Subcutaneous abdominal adipose tissue (tissue), 5 donors: ENCODE results near the gene DSCAML1.

ENCODE experiments used
- H3K27ac ChIP-seq: one replicate; pipeline ENCODE4 v1.7.0; 2013; ENCODE audit warnings: low read depth, mild to moderate bottlenecking, inconsistent platforms, low read length, moderate library complexity
- H3K27me3 ChIP-seq, 5 donors: one replicate each; pipeline ENCODE4 v1.7.0; 2013; ENCODE audit warnings: low read length in 5 of 5, inconsistent platforms in 1 of 5; ENCODE audit not compliant: control insufficient read depth in 5 of 5, insufficient read depth in 4 of 5
- H3K36me3 ChIP-seq, 5 donors: one replicate each; pipeline ENCODE4 v1.7.0; 2013; ENCODE audit warnings: low read length in 5 of 5; ENCODE audit not compliant: control insufficient read depth in 5 of 5, insufficient read depth in 5 of 5
- H3K4me1 ChIP-seq, 5 donors: one replicate each; pipeline ENCODE4 v1.7.0; 2013; ENCODE audit warnings: low read length in 5 of 5, mild to moderate bottlenecking in 3 of 5, moderate library complexity in 1 of 5; ENCODE audit not compliant: control insufficient read depth in 5 of 5, insufficient read depth in 5 of 5
- H3K4me3 ChIP-seq, 5 donors: one replicate each; pipeline ENCODE4 v1.7.0; 2013; ENCODE audit warnings: low read length in 5 of 5, low read depth in 1 of 5
- H3K9ac ChIP-seq, 5 donors: one replicate each; pipeline ENCODE4 v1.7.0; 2013; ENCODE audit warnings: low read length in 5 of 5, mild to moderate bottlenecking in 4 of 5, moderate library complexity in 3 of 5
- H3K9me3 ChIP-seq, 5 donors: one replicate each; pipeline ENCODE4 v1.7.0; 2013; ENCODE audit warnings: low read length in 5 of 5; ENCODE audit not compliant: control insufficient read depth in 5 of 5
- donor health status: healthy.
- donor health status: healthy.
- donor health status: healthy.
- donor health status: healthy.
- donor health status: healthy.

Gene DSCAML1, protein sequence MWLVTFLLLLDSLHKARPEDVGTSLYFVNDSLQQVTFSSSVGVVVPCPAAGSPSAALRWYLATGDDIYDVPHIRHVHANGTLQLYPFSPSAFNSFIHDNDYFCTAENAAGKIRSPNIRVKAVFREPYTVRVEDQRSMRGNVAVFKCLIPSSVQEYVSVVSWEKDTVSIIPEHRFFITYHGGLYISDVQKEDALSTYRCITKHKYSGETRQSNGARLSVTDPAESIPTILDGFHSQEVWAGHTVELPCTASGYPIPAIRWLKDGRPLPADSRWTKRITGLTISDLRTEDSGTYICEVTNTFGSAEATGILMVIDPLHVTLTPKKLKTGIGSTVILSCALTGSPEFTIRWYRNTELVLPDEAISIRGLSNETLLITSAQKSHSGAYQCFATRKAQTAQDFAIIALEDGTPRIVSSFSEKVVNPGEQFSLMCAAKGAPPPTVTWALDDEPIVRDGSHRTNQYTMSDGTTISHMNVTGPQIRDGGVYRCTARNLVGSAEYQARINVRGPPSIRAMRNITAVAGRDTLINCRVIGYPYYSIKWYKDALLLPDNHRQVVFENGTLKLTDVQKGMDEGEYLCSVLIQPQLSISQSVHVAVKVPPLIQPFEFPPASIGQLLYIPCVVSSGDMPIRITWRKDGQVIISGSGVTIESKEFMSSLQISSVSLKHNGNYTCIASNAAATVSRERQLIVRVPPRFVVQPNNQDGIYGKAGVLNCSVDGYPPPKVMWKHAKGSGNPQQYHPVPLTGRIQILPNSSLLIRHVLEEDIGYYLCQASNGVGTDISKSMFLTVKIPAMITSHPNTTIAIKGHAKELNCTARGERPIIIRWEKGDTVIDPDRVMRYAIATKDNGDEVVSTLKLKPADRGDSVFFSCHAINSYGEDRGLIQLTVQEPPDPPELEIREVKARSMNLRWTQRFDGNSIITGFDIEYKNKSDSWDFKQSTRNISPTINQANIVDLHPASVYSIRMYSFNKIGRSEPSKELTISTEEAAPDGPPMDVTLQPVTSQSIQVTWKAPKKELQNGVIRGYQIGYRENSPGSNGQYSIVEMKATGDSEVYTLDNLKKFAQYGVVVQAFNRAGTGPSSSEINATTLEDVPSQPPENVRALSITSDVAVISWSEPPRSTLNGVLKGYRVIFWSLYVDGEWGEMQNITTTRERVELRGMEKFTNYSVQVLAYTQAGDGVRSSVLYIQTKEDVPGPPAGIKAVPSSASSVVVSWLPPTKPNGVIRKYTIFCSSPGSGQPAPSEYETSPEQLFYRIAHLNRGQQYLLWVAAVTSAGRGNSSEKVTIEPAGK (N-terminal part only)

DNA sequence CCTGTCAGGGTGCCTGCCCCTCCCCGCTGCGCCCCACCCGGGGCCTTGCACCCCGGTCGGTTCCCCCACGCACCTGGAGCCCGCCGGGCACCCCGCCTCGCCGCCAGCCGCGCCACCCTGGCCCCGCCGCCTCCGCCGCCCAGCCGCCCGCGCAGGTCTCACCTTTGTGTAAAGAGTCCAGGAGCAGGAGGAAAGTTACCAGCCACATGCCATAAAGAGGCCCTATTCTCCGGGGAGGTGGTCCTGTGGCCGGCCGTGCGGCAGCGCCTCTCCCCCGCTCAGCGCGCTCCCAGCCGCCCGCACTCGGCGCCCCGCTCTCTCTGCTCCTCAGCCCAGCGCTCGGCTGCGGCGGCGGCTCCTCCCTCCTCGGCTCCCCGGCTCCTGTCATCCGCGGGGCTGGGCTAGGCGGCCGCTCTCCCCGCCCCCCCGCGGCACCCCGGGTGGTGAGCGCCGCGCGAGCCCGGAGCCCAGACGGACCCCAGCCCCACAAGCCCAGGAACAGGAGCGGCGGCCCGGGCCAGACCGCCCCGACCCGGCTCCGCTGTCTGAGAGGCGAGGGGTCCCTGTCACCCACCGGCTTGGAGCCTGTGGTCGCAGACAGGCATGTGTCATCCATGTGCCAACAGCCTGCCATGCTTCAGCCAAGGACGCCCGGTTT lies at the start of gene DSCAML1:
Gene DSCAML1 (minus strand): TSS at position 345 of the 658 bp plus-strand sequence. CDS start 137 bp downstream, at position 208.
- Histone ChIP-seq H3K9ac (no peak within 1 kb of the TSS), H3K36me3 (no peaks in the 10 kb centered on the region), H3K9me3 (no peaks in the 10 kb centered on the region), H3K27ac (no peak within 1 kb of the TSS), H3K4me1 (peaks cover 0 to 19% (median 13%) of the 10 kb centered on the region in 5 donors), H3K4me3 (peak within 1 kb of the TSS in 3 of 5 donors; percentile 6 to 50 (median 21)), H3K27me3 (peaks cover 33 to 49% (median 39%) of the 10 kb centered on the region in 5 donors)

DNA sequence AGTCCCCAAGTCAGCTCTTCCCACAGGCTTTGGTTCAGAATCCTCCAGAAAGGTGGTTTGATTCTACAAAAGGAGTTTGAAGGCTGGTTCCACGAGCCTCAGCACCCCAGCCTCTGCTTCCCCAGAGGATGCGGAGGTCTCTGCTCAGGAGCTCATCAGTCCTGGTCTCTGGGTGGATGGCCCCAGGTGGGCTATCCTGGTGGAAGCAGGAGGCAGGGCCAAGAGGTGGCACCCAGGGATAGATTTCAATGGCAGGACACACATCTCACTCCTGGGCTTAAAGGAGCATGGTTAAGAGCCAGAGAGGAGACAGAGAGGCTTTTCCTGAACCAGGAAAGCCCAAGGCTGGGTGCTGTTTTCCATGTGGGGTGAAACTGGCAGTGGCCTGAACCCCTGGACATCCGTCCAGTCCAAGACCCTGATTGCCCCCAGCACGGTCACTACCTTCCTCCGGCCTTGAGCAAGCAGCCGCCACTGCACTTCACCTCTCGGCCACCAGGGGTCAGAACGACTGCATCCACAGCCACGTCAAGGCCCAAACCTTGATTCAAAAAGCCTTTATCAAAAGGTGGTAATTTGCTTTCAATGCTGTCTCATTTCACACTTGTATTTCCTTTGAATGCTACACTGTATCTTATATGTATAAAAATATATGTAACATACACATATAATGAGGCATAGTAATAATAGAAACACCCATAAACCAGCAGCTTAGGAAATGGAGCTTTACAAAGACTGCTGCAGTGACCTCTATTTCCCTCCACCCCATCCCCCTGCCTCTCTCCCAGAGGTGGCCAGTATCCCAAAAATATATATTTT lies 46.9 kb upstream of the DSCAML1 start:
- no peaks in the 10 kb centered on the region for H3K9me3 ChIP-seq
- peaks cover 0 to 13% (median 3%) of the 10 kb centered on the region in 5 donors for H3K36me3 ChIP-seq
- H3K4me1 ChIP-seq = peaks cover 0 to 40% (median 10%) of the 10 kb centered on the region in 5 donors
- H3K27ac ChIP-seq = no peak overlapping the region
- H3K9ac ChIP-seq = peak overlapping the region in 1 of 5 donors; percentile 45
- peaks cover 0 to 4% (median 0%) of the 10 kb centered on the region in 5 donors for H3K27me3 ChIP-seq
- H3K4me3 ChIP-seq = no peak overlapping the region

DNA sequence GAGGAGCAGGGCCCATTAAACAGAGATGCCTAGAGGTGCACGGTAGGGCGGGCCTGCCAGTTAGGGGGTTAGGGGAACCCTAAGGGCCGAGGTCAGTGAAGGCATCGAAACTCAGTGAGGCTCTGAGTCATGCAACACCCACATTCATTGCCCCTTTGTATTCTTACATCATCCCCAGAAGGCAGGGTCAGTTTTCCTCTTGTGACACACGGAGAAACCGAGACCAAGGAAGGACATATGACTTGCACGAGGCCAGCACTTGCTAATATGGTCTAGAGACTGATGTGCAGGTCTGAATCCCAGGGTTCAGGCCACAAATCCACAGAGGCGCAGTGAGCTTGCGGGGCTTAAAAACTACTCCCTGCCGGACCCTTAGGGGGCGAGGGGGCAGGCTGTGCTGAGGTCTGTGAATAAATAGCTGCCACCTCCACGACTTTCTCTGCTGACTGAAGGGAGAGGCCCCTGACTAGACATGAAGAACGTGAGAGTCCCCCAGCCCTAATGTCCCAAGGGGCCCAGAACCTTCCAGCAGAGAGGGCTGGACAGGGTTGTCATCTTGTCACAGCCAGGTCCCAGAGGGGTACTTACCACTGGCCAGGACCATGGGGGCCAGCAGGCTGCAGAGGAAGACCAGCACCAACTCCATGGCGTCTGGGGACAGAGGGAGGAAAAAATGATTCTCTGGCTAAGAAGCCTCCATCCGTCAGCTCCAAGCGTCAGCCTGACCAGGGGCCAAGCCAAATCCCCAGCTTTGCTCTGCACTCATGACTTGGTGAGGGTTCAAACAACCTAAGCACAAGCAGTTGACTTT lies 45.3 kb upstream of the DSCAML1 start:
- Histone ChIP-seq H3K4me1 (peaks cover 0 to 50% (median 10%) of the 10 kb centered on the region in 5 donors), H3K27ac (peak overlapping the region; percentile 46), H3K9me3 (no peaks in the 10 kb centered on the region), H3K27me3 (peaks cover 0 to 4% (median 2%) of the 10 kb centered on the region in 5 donors), H3K4me3 (no peak overlapping the region), H3K9ac (no peak overlapping the region), H3K36me3 (peaks cover 0 to 25% (median 4%) of the 10 kb centered on the region in 5 donors)

DNA sequence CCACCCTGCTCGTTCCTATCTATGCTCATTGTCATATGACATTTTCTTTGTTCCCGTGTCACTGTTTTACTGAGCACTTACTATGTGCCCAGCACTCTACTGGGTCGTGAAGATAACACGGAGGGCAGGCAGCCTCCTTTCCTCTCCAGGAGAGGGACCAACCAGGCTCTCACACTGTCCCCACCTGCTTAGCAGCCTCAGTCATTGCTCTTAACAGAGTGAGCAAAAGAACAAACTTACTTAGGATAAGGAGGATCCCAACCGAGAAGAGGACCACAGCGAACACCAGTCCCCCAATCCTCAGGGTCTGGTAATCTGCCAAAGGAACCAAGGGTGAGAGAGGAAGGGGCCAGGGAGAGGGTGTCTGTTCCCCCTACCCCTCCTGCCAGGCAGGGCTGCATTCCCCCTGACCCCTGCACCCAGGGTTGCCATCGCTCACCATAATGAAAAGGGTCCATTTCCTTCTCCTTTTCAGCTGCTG lies 44.6 kb upstream of the DSCAML1 start:
- Histone ChIP-seq H3K27ac (peak overlapping the region; percentile 18), H3K4me3 (no peak overlapping the region), H3K4me1 (peaks cover 0 to 51% (median 10%) of the 10 kb centered on the region in 5 donors), H3K9ac (no peak overlapping the region), H3K27me3 (peaks cover 0 to 4% (median 2%) of the 10 kb centered on the region in 5 donors), H3K36me3 (peaks cover 0 to 25% (median 4%) of the 10 kb centered on the region in 5 donors), H3K9me3 (no peaks in the 10 kb centered on the region)

DNA sequence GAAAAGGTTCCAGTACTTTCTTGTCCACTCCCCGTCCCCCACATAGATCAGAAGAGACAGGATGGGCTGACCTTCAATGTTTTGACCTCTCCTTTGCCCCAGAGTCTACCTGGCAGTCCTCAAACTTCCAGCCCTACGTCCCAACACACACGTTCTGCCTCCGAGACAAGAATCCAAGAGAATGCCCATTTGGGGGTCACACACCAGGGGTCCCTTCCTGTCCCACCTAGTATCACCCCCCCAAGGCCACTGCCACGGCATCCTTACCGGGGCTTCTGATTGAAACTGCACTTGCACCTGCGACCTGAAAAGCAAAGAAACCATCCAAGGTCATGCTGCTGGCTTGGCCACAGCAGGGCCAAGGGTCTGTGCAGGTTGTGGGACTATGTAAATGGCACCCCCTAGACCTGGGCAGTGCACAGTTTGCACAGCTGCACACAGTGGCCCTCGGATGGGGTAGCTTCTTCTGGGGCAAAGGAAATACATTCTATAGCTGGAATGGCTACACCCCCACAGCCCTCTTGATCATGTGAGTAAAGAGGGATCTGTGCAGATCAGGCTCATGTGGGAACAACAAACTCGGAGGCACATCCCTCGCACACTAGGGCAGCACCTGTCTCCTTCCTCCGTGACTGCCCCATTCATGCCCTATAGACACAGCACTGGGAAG lies 44.0 kb upstream of the DSCAML1 start:
- Histone ChIP-seq H3K9me3 (no peaks in the 10 kb centered on the region), H3K27me3 (peaks cover 0 to 4% (median 2%) of the 10 kb centered on the region in 5 donors), H3K9ac (no peak overlapping the region), H3K4me3 (no peak overlapping the region), H3K36me3 (peaks cover 0 to 25% (median 4%) of the 10 kb centered on the region in 5 donors), H3K4me1 (peaks cover 0 to 51% (median 10%) of the 10 kb centered on the region in 5 donors), H3K27ac (peak overlapping the region; percentile 18)

DNA sequence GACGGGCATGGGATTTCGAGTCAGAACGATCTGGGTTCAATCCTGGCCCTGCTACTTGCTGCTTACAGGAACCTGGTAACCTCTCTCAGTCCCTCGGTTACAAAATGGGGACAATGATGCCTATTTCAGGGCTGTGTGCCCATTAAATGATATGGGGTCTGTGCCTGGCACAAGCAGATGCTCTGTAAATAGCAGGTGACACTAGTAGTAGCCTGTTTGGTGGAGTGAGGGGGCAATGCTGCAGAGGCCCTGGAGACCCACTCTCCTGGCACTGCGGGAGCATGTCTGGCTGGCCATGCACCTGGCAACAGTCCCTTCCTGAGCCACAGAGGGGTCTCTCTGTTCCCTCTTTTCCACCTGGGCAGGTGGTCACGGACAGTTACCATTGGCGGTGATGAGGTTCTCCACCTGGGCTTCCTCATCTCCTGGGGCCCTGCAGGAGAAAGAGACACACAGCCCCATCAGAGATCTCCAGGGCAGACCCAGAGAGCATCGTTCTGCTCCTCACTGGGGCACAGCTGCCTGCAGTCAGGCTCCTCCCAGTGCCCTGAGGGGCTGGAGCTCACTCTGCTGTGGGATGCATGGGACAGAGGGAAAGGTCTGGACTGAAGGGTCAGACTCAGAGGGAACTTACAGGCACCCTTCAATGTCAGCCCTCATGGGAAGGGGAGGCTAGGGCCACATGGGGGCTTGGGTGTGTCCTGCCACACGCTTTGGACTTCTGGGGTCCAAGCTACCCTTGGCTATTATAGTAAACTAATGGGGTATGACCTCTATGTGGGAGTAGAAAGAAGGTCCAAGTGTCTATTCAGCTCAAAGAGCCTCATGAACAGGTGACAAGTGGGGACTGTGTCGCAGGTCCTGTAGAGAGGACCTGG lies 43.2 kb upstream of the DSCAML1 start:
- Histone ChIP-seq H3K36me3 (peaks cover 0 to 25% (median 4%) of the 10 kb centered on the region in 5 donors), H3K9me3 (no peaks in the 10 kb centered on the region), H3K4me3 (no peak overlapping the region), H3K4me1 (peaks cover 0 to 56% (median 10%) of the 10 kb centered on the region in 5 donors), H3K9ac (no peak overlapping the region), H3K27ac (no peak overlapping the region), H3K27me3 (peaks cover 0 to 4% (median 2%) of the 10 kb centered on the region in 5 donors)

DNA sequence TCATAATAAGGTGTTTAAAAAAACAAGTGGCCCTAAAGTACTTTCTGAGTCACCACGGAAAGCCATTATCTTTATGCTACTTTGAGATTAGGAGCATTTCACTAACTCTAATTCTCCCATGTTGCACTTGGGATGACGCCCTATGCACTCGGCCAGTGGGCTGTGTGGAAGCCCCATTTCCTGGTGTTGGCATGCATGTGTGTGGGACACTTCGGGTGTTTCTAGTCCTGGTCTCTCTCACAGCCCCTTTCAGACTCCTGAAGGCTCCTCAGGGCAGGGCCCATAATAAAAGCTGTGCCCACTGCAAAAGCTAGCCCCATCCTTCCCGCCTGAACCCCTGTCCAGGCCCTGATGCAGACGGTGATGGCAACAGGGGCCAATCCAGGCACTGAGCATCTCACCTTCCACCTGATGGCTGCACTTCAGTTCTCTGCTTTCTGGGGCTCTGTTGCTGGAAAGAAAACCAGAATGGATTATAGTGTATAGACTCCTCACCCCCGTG lies 42.4 kb upstream of the DSCAML1 start:
- Histone ChIP-seq H3K9me3 (no peaks in the 10 kb centered on the region), H3K9ac (no peak overlapping the region), H3K27ac (no peak overlapping the region), H3K4me3 (no peak overlapping the region), H3K4me1 (peaks cover 0 to 56% (median 10%) of the 10 kb centered on the region in 5 donors), H3K36me3 (peaks cover 0 to 25% (median 4%) of the 10 kb centered on the region in 5 donors), H3K27me3 (peaks cover 0 to 4% (median 2%) of the 10 kb centered on the region in 5 donors)
